ENCODE measurements around the gene CBLB.

Gene CBLB

GRCh38 chr3:105845488-105845887, 23.3 kb downstream of the CBLB start:
- no peak for DNase-seq

- DNase-seq: no peak
These were observed 24.1 kb downstream of the CBLB start for GRCh38 chr3:105844704-105845103.

- no peak for DNase-seq
These were observed 24.8 kb downstream of the CBLB start for GRCh38 chr3:105843994-105844393.

DNA sequence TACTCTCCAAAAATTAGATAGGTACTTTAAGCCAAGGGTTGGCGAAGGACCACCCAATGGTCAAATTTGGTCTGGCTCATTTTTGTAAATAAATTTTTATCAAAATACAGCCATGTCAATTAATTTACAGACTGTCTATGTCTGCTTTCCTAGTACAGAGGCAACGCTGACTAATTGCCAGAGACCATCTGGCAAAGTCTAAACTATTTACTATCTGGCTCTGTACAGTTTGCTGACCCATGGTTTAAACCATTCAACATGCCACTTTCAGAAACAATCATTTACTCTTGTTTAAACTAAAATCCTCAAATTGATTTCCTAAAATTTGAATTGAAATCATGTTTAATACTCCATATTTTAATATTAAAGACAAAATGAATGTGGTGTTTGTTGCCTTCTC, 25.9 kb downstream of the CBLB start:
- DNase-seq: no peak

- no peak for DNase-seq
These were observed 26.4 kb downstream of the CBLB start for GRCh38 chr3:105842449-105842848.

DNA sequence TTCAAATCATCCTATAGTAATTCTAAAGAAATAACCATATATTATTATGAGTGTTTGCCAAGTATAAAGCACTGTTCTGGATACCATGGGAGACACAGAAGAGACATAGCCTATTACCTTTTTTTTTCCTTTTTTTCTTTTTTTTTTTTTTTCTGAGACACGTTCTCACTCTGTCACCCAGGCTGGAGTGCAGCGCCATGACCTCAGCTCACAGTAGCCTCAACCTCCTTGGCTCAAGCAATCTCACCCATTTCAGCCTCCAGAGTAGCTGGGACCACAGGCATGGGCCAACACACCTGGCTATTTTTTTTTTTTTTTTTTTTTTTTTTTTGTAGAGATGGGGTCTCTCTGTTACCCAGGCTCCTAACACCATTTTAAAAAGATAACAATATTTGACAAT, 30.9 kb downstream of the CBLB start:
- no peak for DNase-seq

GRCh38 chr3:105837143-105837740, 31.6 kb downstream of the CBLB start:
- DNase-seq: no peak

- no peak for DNase-seq
These were observed 32.3 kb downstream of the CBLB start for GRCh38 chr3:105836533-105836932.

GRCh38 chr3:105835606-105836005, 33.2 kb downstream of the CBLB start:
- no peak for DNase-seq

- no peak for DNase-seq
These were observed 34.0 kb downstream of the CBLB start for GRCh38 chr3:105834768-105835167.

GRCh38 chr3:105832644-105833043, 36.2 kb downstream of the CBLB start:
- DNase-seq: no peak

DNA sequence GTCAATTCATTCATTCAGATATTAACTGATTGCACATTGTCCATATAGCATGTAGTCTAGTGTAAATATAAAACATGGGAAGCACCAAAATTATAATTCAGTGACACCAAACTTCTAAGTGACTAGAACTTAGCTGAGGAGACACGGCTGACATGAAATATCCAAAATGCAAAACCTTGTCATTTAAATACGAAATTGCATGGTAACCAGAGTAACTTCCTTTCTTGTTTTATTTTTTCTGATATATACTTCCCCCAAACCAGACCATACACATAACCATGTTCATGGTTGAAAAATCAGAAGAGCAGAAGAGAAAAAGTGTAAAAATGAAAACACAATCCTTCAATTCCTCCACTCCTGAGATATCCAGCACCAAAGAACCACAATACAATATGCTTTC, 38.0 kb downstream of the CBLB start:
- no peak for DNase-seq

- no peak for DNase-seq
These were observed 38.8 kb downstream of the CBLB start for GRCh38 chr3:105829871-105830622.

DNA sequence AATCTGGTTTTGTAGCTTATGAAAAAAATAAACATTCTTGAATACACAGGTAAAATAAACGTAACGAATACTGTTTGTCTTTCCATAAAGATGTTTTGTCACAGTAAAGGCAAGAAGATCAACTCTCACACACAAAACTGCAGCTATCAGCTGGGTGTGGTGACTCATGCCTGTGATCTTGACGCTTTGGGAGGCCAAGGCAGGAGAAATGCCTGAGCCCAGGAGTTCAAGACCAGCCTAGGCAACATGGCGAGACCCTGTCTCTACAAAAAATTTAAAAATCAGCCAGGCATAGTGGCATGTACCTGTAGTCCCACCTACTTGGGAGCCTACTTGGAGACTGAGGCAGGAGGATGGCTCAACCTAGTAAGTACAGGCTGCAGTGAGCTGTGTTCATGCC, 39.6 kb downstream of the CBLB start:
- no peak for DNase-seq

- DNase-seq: no peak
These were observed 40.1 kb downstream of the CBLB start for GRCh38 chr3:105828703-105829102.

GRCh38 chr3:105827959-105828358, 40.9 kb downstream of the CBLB start:
- DNase-seq: no peak

GRCh38 chr3:105826778-105827634, 41.8 kb downstream of the CBLB start:
- no peak for DNase-seq

DNA sequence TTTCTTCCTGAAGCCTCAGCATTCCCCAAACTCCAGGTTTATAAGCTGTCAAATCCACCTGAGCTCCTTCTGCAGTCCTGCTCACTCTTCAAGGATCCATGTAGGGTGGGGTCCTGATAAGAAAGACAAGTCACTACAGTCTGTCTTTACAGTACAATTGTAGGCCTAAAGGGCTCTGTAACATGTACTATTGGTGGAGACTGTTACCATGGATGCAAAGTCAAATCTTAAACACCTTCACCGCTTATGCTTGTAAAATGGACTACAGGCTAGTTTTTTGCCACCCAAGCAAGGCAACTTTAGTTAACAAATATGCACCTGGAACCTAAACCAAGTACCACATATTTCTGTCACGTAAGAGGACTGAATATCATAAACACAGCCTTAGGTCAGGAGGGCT, 44.7 kb downstream of the CBLB start:
- no peak for DNase-seq

- DNase-seq: no peak
These were observed 45.5 kb downstream of the CBLB start for GRCh38 chr3:105823149-105823867.

GRCh38 chr3:105822171-105823123, 46.4 kb downstream of the CBLB start:
- no peak for DNase-seq

DNA sequence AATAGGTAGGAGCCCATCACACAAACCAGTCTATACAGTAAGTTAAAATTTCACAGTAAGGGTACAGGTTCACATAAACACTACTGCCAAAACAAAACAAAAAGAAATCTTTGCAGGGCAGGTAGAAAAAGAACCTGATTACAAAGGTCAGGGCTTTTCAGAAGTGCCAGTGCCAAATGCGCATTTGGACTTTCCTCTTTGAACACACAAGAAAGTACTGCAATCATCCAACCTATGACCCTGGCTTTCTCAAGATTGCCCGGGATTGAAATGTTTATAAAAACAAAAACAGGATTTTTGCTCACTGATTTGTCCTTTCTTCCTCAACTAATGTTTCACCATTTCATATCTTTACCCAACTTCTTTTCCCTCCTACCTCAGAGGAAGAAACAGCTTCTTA, 47.4 kb downstream of the CBLB start:
- DNase-seq: no peak

GRCh38 chr3:105816833-105817232, 52.0 kb downstream of the CBLB start:
- DNase-seq: no peak

All from NCI-H2107 (cell line).